Colonic mucosa (tissue), 4 donors: ENCODE results near the gene SUPT4H1. TPM values are rescaled to one million over a fixed set of nuclear protein-coding genes. Genes with fewer than 3 reads are reported as not detected.

Experiments used
- DNase-seq: peaks from one replicate; pipeline ENCODE4 v3.0.0-alpha.2; 2020
- H3K27ac ChIP-seq: fragments of 200-600 bp; one replicate; pipeline ENCODE4 v1.8.0; 2021
- H3K27me3 ChIP-seq: fragments of 200-600 bp; one replicate; pipeline ENCODE4 v1.8.0; 2021
- H3K36me3 ChIP-seq: fragments of 200-600 bp; one replicate; pipeline ENCODE4 v1.8.0; 2021
- H3K4me1 ChIP-seq: fragments of 200-600 bp; one replicate; pipeline ENCODE4 v1.8.0; 2021; ENCODE audit warnings: mild to moderate bottlenecking
- H3K4me3 ChIP-seq: fragments of 200-600 bp; one replicate; pipeline ENCODE4 v1.8.0; 2021
- H3K9ac ChIP-seq, 2 donors: one replicate each; pipeline ENCODE4 v1.7.0; 2013; ENCODE audit warnings: control low read depth in 2 of 2, low read depth in 2 of 2, low read length in 2 of 2
- H3K9me3 ChIP-seq: fragments of 200-600 bp; one replicate; pipeline ENCODE4 v1.8.0; 2021
- CTCF ChIP-seq: fragments of 200-600 bp; IDR thresholded peaks from one replicate; pipeline ENCODE4 v1.8.0; 2022; ENCODE audit warnings: antibody characterized with exemption, mild to moderate bottlenecking
- intact Hi-C: fragments of 100-400 bp; cut with DNase I; formaldehyde crosslinking; loops from one replicate; pipeline ENCODE4 v1.14.1; 2022
- total RNA-seq, 2 donors: library from RNA; stranded (reverse); fragmentation: NEBNext Ultra II Directional in 1 of 2; extraction: Animal tissue kit (Norgen Biotek cat#: 25700) in 1 of 2; gene quantifications; one replicate each; pipeline ENCODE4 v1.2.1, GENCODE V29; 2021
- donor health status: healthy.
- donor health status: DM: no; HTN: no; CAD: no.
- donor health status: DM: no; HTN: no; CAD: no.

Gene SUPT4H1
- total RNA-seq, 2 donors from 2014 or later, result 68.7 to 75.3 TPM

DNA sequence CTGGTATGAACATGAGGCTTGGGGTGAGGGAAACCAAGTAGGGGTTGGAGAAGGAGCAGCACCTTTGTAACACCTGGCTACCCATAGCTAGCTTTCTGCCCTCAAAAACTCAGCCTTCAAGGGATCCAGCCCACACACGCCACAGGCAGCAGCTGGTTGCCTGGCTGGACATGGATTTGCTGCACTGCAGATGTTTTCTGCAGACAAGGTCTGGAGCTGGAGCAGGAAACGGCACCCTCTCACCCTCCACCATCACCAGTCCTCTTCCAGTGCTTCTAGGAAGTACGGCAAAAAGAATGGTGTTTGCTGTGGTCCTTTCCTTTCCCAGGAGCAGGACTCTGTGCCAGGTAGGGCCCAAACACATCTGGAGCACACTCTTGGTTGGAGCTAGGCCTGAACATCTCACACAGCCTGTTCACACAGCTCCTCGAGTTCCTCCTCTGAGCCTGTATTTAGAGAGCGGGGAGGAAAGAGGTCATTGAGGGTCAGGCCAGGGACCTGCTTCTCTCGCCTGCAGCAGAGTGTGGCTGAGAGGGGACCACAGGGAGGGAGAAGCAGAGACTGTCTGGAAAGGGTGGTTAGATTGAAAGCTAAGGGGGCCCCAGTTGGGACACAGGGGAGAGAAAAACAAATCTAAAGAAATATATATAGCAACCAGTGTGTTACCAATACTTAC, 2.7 kb upstream of the SUPT4H1 start:
- no peak overlapping the region for H3K9ac ChIP-seq
- no peak for DNase-seq
- H3K4me1 ChIP-seq, result no peaks in the 10 kb centered on the region
- H3K36me3 ChIP-seq, result peaks cover 6% of the 10 kb centered on the region
- intact Hi-C loops, result loop anchor here (10.0 kb wide), 1 partner anchor 150 kb away; no protein-coding TSS in a partner anchor
- no peak overlapping the region for H3K4me3 ChIP-seq
- no peaks in the 10 kb centered on the region for H3K9me3 ChIP-seq
- H3K27me3 ChIP-seq, result no peaks in the 10 kb centered on the region
- H3K27ac ChIP-seq, result no peak overlapping the region
- no peak for TF ChIP-seq CTCF

DNA sequence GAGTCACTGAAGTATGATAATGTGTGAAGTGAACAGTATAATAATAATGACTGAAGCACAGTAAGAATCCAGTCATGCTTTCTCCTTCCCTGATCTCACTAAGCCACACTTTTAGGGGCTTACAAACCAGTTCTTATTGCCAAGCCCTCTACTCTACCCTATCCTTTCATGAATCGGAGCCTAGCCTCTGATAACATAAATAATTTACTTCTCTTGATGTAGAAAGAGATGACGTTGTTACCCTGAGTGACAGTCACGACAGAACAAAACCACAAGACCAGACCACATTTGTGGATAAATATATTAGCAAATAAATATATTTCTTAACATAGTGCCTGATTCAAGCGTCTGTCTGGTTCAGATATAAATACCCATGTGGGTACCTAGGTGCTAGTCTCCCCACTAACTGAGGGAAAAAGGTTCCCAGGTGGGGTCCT, 1.4 kb upstream of the SUPT4H1 start:
- H3K4me1 ChIP-seq, result no peaks in the 10 kb centered on the region
- no peak overlapping the region for H3K4me3 ChIP-seq
- no peaks in the 10 kb centered on the region for H3K27me3 ChIP-seq
- no peak for DNase-seq
- H3K36me3 ChIP-seq, result peaks cover 11% of the 10 kb centered on the region
- no peak for TF ChIP-seq CTCF
- intact Hi-C loops, result loop anchor here (10.0 kb wide), 1 partner anchor 151 kb away; no protein-coding TSS in a partner anchor
- H3K9me3 ChIP-seq, result no peaks in the 10 kb centered on the region
- H3K27ac ChIP-seq, result peak overlapping the region; percentile 96
- peak overlapping the region in 1 of 2 donors; percentile 93 for H3K9ac ChIP-seq

- H3K36me3 ChIP-seq, result peaks cover 17% of the 10 kb centered on the region
- no peak for DNase-seq
- no peaks in the 10 kb centered on the region for H3K9me3 ChIP-seq
- no peaks in the 10 kb centered on the region for H3K4me1 ChIP-seq
- H3K9ac ChIP-seq, result peak overlapping the region; percentile 83 to 93
- intact Hi-C loops, result loop anchor here (10.0 kb wide), 1 partner anchor 152 kb away; no protein-coding TSS in a partner anchor
- H3K4me3 ChIP-seq, result peak overlapping the region; percentile 89
- no peak for TF ChIP-seq CTCF
- peak overlapping the region; percentile 96 for H3K27ac ChIP-seq
- no peaks in the 10 kb centered on the region for H3K27me3 ChIP-seq
Measured at GRCh38 chr17:58352596-58353388, 791 bp upstream of the SUPT4H1 start.

- Histone ChIP-seq H3K4me1 (no peaks in the 10 kb centered on the region), H3K36me3 (peaks cover 17% of the 10 kb centered on the region), H3K27me3 (no peaks in the 10 kb centered on the region), H3K27ac (peak overlapping the region; percentile 96), H3K9ac (peak overlapping the region; percentile 93 to 95), H3K4me3 (peak overlapping the region; percentile 89), H3K9me3 (no peaks in the 10 kb centered on the region)
- TF ChIP-seq CTCF, result no peak
- intact Hi-C loops, result loop anchor here (10.0 kb wide), 1 partner anchor 154 kb away; no protein-coding TSS in a partner anchor
- no peak for DNase-seq
Measured at GRCh38 chr17:58351182-58351581, 819 bp downstream of the SUPT4H1 start.

- intact Hi-C loops, result no loop called here
- no peak for TF ChIP-seq CTCF
- Histone ChIP-seq H3K9me3 (no peaks in the 10 kb centered on the region), H3K4me3 (no peak overlapping the region), H3K36me3 (peaks cover 17% of the 10 kb centered on the region), H3K9ac (no peak overlapping the region), H3K27me3 (no peaks in the 10 kb centered on the region), H3K27ac (no peak overlapping the region), H3K4me1 (no peaks in the 10 kb centered on the region)
- no peak for DNase-seq
Measured at GRCh38 chr17:58348038-58348437, 4.0 kb downstream of the SUPT4H1 start.
